GM12864 (cell line): Measurements from ENCODE around the gene PHF13.
A peak's percentile ranks its signal among the peaks of the same experiment; 100 is the strongest.
"Not testable (repeated sequence)": the region's sequence is repeated elsewhere in the genome, so short reads cannot be mapped to it uniquely, and the experiment has no call there.

Experiments
- DNase-seq: peaks from one replicate; pipeline ENCODE4 v3.0.0-alpha.2; 2011; ENCODE audit warnings: low read depth
- H3K4me3 ChIP-seq: 2 replicates; pipeline ENCODE4 v1.5.1; 2011; ENCODE audit warnings: mild to moderate bottlenecking, low read depth, low read length, control low read depth
- TF ChIP-seq, protein P1 (sequence below): IDR thresholded peaks from 2 replicates; pipeline ENCODE4 v1.5.1; 2011; ENCODE audit warnings: low read depth, mild to moderate bottlenecking, moderate library complexity, low read length, control low read depth, inconsistent platforms; ENCODE audit errors: missing control alignments

Gene PHF13

DNA sequence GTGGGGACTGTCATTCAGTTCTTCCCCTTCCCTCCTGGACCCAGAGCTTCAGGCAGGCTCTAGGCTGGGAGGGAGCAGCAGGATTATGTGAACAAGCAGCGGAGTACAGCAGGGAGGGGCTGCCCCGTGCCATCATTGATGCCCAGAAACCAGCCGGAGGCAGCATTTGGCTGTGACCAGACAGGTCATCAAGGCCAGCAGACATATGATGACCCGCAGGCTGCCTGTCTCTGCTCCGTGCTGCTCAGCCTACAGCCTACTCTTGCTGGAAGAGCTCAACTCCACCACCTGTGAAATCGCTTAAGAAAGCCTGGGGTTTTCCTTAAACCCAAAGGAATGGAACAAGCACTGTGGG lies 15.8 kb upstream of the PHF13 start:
- H3K4me3 ChIP-seq: no peak overlapping the region
- DNase-seq: no peak
- TF ChIP-seq, protein P1, sequence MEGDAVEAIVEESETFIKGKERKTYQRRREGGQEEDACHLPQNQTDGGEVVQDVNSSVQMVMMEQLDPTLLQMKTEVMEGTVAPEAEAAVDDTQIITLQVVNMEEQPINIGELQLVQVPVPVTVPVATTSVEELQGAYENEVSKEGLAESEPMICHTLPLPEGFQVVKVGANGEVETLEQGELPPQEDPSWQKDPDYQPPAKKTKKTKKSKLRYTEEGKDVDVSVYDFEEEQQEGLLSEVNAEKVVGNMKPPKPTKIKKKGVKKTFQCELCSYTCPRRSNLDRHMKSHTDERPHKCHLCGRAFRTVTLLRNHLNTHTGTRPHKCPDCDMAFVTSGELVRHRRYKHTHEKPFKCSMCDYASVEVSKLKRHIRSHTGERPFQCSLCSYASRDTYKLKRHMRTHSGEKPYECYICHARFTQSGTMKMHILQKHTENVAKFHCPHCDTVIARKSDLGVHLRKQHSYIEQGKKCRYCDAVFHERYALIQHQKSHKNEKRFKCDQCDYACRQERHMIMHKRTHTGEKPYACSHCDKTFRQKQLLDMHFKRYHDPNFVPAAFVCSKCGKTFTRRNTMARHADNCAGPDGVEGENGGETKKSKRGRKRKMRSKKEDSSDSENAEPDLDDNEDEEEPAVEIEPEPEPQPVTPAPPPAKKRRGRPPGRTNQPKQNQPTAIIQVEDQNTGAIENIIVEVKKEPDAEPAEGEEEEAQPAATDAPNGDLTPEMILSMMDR: no peak

DNA sequence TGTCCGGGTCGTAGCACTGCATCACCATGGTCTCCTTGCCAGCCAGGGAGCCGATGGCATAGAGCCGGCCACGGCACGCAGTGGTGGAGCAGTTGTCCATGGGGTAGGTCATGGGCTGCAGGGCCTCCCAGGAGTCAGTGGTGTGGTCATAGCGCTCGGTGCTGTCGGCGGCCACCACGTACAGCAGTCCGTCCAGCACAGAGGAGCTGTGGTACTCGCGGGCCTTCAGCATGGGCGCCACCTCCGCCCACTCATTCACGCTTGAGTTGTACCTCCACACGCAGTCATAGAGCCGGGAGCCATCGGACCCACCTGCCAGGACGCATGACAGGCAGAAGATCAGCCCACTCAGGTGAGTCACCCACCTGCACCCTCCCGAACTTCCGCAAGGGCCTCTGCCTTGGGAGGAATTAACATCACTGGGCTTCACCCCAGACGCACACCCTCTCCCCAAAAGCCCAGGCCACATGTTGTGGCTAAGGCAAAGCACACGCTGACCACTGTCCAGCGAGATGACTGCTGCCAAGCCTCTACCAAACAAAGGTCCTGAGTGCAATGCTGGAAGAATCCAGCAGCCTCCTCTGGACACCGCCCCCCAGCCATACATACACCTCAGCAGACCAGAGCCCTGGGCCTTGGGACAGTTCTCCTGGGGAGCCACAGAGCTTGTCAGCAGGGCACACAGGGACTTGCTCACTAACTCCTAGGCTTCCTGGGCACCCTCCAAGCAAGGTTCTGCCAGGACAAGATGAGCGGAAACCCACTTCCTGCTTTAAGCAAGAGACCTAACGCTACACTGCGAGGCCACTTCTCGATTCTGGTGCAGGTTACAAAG lies 14.2 kb upstream of the PHF13 start:
- DNase-seq: no peak
- peak overlapping the region; percentile 75 for H3K4me3 ChIP-seq
- TF ChIP-seq, protein P1: no peak

DNA sequence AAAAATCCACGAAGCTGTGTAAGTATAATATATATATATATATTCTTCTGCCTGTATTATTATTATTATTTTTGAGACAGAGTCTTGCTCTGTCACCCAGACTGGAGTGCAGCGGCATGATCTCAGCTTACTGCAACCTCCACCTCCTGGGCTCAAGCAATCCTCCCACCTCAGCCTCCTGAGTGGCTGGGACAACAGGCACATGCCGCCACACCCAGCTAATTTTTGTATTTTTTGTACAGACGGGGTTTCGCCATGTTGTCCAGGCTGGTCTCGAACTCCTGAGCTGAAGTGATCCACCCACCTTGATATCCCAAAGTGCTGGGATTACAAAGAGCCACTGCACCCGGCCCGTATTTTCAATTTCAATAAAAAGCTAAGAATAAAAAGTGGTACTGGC lies 13.5 kb upstream of the PHF13 start:
- H3K4me3 ChIP-seq: peak overlapping the region; percentile 75
- DNase-seq: not testable (repeated sequence)

DNA sequence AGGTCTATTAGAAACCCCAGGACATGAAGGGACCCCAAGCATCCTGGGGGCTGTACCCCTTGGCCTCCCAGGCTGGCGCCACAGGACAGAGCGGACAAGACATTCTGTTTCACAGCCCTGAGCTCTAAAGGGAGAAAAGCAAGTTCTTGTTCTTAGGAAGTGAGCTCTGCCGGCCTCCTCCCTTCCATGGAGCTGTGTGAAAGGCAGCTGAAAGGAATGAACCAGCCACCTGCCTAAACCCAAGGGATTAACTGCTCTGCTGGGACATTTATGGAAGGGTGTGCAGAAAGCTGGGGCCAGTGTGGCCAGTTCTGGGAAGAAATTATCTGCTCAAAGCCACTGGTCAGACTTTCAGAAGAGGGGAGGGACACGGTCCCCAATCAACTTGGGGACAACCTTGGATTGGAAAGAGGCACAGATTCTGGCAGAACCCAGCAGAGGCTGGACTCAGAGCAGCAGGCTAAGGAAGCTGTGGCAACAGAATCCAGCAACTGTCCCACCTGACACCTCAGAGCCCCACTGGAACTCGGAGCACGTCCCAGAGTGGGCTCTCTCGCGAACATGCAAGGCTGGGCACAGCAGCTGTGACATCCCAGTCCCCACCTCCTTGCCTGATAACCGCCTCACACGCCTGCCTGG lies 13.0 kb upstream of the PHF13 start:
- TF ChIP-seq, protein P1: no peak
- H3K4me3 ChIP-seq: peak overlapping the region; percentile 75
- no peak for DNase-seq

DNA sequence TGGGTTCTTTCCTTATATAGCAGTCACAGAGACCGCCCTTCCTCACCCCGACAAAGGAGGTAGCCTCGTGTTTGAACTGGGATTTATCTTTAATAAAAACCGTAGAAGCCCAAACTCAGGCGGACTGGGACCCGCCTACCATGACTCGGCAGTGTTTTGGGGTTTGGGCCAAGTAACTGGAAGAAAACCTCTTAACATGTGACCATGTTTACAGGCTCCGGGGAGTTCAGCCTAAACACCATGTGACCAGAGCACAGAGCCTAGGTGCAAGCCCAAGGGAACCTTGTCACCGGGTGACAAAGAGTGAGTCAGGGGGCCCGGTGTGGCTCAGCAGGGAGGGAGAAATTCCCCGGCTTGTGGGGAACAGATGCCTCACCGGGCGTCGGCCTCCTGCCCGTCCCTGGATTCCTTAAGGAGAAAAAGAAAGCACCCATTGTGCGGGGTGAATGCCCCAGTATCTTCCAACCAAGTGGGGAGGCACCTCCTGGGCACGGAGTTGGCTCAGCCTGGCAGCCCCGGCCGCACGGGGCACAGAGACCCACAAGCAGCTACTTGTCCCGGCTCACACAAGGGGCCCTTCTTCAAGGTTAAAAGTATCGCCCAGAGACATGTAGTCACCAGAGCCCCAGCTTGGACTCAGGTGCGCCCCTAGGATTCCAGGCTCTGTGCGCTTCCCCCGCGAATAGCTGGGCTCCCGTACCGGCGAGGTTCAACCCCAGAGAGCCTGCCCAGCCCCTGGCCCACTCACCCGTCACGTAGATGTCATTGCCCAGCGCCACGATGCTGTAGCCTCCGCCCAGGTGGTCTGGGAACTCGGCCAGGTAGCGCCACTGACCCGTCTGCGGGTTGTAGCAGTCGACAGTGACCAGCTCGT lies 12.2 kb upstream of the PHF13 start:
- TF ChIP-seq, protein P1: no peak
- no peak for DNase-seq
- peak overlapping the region; percentile 75 for H3K4me3 ChIP-seq

DNA sequence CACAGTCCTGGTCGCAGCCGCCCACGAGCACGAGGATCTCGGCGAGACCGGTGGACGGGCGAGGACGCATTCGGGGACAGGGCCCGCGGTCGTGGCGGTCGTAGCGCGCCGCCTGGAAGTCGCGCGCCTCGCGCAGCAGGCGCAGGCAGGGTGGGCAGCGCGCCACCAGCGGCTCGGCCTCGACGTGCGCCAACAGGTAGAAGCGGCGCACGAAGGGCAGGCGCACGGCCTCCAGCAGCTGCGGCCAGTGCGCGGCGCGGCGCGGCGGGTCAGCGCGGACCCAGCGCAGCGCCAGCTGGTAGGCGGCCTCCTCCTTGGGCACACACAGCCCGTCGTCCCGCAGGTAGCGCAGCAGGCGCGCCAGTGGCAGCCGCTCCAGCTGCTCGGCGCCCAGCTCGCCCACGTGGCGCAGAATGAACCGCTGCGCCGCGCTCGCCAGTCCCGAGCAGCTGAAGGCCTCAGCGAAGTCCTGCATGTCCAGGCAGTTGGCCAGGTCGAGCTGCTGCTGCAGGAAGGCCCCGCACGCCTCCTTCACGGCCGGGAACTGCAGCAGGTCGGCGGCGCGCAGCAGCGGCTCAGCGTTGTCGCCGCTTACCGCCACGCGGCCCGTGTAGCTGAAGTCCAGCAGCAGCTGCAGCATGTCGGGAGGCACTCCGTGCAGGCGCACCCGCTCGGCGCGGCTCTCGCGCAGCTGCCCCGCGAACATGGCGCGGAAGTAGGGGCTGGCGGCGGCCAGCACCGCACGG lies 11.4 kb upstream of the PHF13 start:
- TF ChIP-seq, protein P1: no peak
- DNase-seq: no peak
- peak overlapping the region; percentile 75 for H3K4me3 ChIP-seq
